IMR-90 (cell line): ENCODE results near the gene PHLDB1. TPM values are rescaled to one million over a fixed set of nuclear protein-coding genes. Genes with fewer than 3 reads are reported as not detected.
A peak's percentile ranks its signal among the peaks of the same experiment; 100 is the strongest.

Experiments
- ATAC-seq: fragments of 200-7000 bp; cut with Tn5 transposase; 2 replicates; pipeline ENCODE4 v1.9.1; 2020; ENCODE audit warnings: low read depth, mild to moderate bottlenecking, moderate library complexity
- BruUV-seq: library from RNA; stranded (reverse); fragments of 400-500 nt; replicated peaks from 2 replicates; lab custom pipeline; 2021; lab: Mats Ljungman, UMichigan
- CTCF ChIA-PET: fragments of 300-600 bp; formaldehyde crosslinking; extraction: SDS; loops from one replicate; lab custom pipeline; 2021; ENCODE audit warnings: antibody characterized with exemption; lab: Yijun Ruan, JAX
- POLR2A ChIA-PET: fragments of 300-600 bp; sonication (Branson Sonifier 250); formaldehyde crosslinking; loops from one replicate; lab custom pipeline; 2022; ENCODE audit warnings: antibody characterized with exemption; ENCODE audit not compliant: unreplicated experiment; lab: Charles Lee
- DNase-seq: peaks from one replicate; pipeline ENCODE4 v3.0.0; 2013
- H2AFZ ChIP-seq: replicated peaks from 2 replicates; pipeline ENCODE3; 2013; ENCODE audit warnings: low read length, mild to moderate bottlenecking; ENCODE audit not compliant: poor library complexity
- H2AK5ac ChIP-seq: 2 replicates; pipeline ENCODE4 v1.6.1; 2013; ENCODE audit warnings: low read depth, low read length, inconsistent platforms
- H2AK9ac ChIP-seq: replicated peaks from 2 replicates; pipeline ENCODE3; 2013; ENCODE audit warnings: mild to moderate bottlenecking, low read depth, low read length, moderate library complexity; ENCODE audit not compliant: poor library complexity
- H2BK120ac ChIP-seq: 2 replicates; pipeline ENCODE4 v1.6.1; 2013; ENCODE audit warnings: low read depth, low read length, inconsistent platforms
- H2BK15ac ChIP-seq: 3 replicates; pipeline ENCODE4 v1.6.1; 2013; ENCODE audit warnings: low read depth, low read length, inconsistent platforms
- H2BK20ac ChIP-seq: 2 replicates; pipeline ENCODE4 v1.6.1; 2013; ENCODE audit warnings: low read depth, mild to moderate bottlenecking, inconsistent platforms, low read length, moderate library complexity
- H2BK5ac ChIP-seq: 2 replicates; pipeline ENCODE4 v1.6.1; 2013; ENCODE audit warnings: mild to moderate bottlenecking, low read depth, low read length, inconsistent platforms; ENCODE audit not compliant: poor library complexity, severe bottlenecking
- H3K14ac ChIP-seq: replicated peaks from 2 replicates; pipeline ENCODE4 v1.6.1; 2013; ENCODE audit warnings: low read depth, low read length, inconsistent platforms
- H3K18ac ChIP-seq: 2 replicates; pipeline ENCODE4 v1.6.1; 2013; ENCODE audit warnings: low read depth, low read length, control low read depth
- H3K23ac ChIP-seq: 2 replicates; pipeline ENCODE4 v1.6.1; 2013; ENCODE audit warnings: low read depth, low read length, inconsistent platforms
- H3K27ac ChIP-seq: 2 replicates; pipeline ENCODE4 v1.5.1; 2013; ENCODE audit warnings: mild to moderate bottlenecking, control low read depth, low read length; ENCODE audit not compliant: insufficient read depth
- H3K27me3 ChIP-seq: 2 replicates; pipeline ENCODE4 v1.6.1; 2013; ENCODE audit warnings: low read length; ENCODE audit not compliant: control insufficient read depth, insufficient read depth
- H3K36me3 ChIP-seq: 2 replicates; pipeline ENCODE4 v1.6.1; 2013; ENCODE audit warnings: low read length, mixed read lengths; ENCODE audit not compliant: control insufficient read depth, insufficient read depth
- H3K4ac ChIP-seq: 2 replicates; pipeline ENCODE4 v1.6.1; 2013; ENCODE audit warnings: low read depth, low read length, inconsistent platforms
- H3K4me1 ChIP-seq: 2 replicates; pipeline ENCODE4 v1.6.1; 2013; ENCODE audit warnings: low read length, mixed read lengths; ENCODE audit not compliant: control insufficient read depth, insufficient read depth
- H3K4me2 ChIP-seq: 2 replicates; pipeline ENCODE4 v1.6.1; 2013; ENCODE audit warnings: low read depth, mild to moderate bottlenecking, control low read depth, low read length, moderate library complexity
- H3K4me3 ChIP-seq: 2 replicates; pipeline ENCODE4 v1.5.1; 2013; ENCODE audit warnings: low read depth, mild to moderate bottlenecking, control low read depth, low read length, moderate library complexity; ENCODE audit not compliant: insufficient read depth
- H3K56ac ChIP-seq: 2 replicates; pipeline ENCODE4 v1.6.1; 2013; ENCODE audit warnings: low read length, inconsistent platforms; ENCODE audit not compliant: insufficient read depth; ENCODE audit errors: extremely low read depth
- H3K79me1 ChIP-seq, 2 experiments: 2 replicates each; pipeline ENCODE4 v1.6.1; 2013; ENCODE audit warnings: low read length in 2 of 2, inconsistent platforms in 1 of 2, low read depth in 1 of 2
- H3K9ac ChIP-seq: 2 replicates; pipeline ENCODE4 v1.6.1; 2013; ENCODE audit warnings: low read depth, low read length, control low read depth
- H3K9me1 ChIP-seq: 2 replicates; pipeline ENCODE4 v1.6.1; 2013; ENCODE audit warnings: low read length, inconsistent platforms; ENCODE audit not compliant: insufficient read depth
- H3K9me3 ChIP-seq: 2 replicates; pipeline ENCODE4 v1.6.1; 2013; ENCODE audit warnings: low read length; ENCODE audit not compliant: control insufficient read depth, insufficient read depth
- H4K20me1 ChIP-seq: 2 replicates; pipeline ENCODE4 v1.6.1; 2013; ENCODE audit warnings: low read length, inconsistent platforms; ENCODE audit not compliant: insufficient read depth
- H4K5ac ChIP-seq: 2 replicates; pipeline ENCODE4 v1.6.1; 2013; ENCODE audit warnings: mild to moderate bottlenecking, low read depth, low read length, control low read depth
- H4K8ac ChIP-seq, 2 experiments: 2 replicates each; pipeline ENCODE4 v1.6.1; 2013; ENCODE audit warnings: low read depth in 2 of 2, low read length in 2 of 2, control low read depth in 1 of 2, inconsistent platforms in 1 of 2
- H4K91ac ChIP-seq: 2 replicates; pipeline ENCODE4 v1.6.1; 2013; ENCODE audit warnings: low read depth, low read length, inconsistent platforms; ENCODE audit not compliant: insufficient read depth
- BHLHE40 ChIP-seq: fragments of 150-350 bp; IDR thresholded peaks from 2 replicates; pipeline ENCODE4 v1.6.1; 2016; ENCODE audit warnings: mild to moderate bottlenecking, low read depth, low read length
- CEBPB ChIP-seq: IDR thresholded peaks from 2 replicates; pipeline ENCODE4 v1.6.1; 2012; ENCODE audit warnings: low read depth, low read length, improper control_type of control experiment
- CHD1 ChIP-seq: IDR thresholded peaks from 2 replicates; pipeline ENCODE4 v1.6.1; 2012; ENCODE audit warnings: low read depth, low read length, improper control_type of control experiment
- CTCF ChIP-seq: conservative IDR thresholded peaks from 2 replicates; pipeline ENCODE4 v1.5.1; 2012; ENCODE audit warnings: mild to moderate bottlenecking, low read depth, low read length, improper control_type of control experiment
- ELK1 ChIP-seq: fragments of 150-350 bp; IDR thresholded peaks from 2 replicates; pipeline ENCODE4 v1.6.1; 2016; ENCODE audit warnings: low read depth, mild to moderate bottlenecking, low read length, moderate library complexity, borderline replicate concordance
- FOS ChIP-seq: fragments of 150-350 bp; IDR thresholded peaks from 2 replicates; pipeline ENCODE4 v1.6.1; 2016; ENCODE audit warnings: low read depth, low read length
- MAZ ChIP-seq: IDR thresholded peaks from 2 replicates; pipeline ENCODE4 v1.6.1; 2012; ENCODE audit warnings: low read depth, mild to moderate bottlenecking, low read length, improper control_type of control experiment, moderate library complexity, borderline replicate concordance
- MXI1 ChIP-seq: IDR thresholded peaks from 2 replicates; pipeline ENCODE4 v1.6.1; 2012; ENCODE audit warnings: low read depth, mild to moderate bottlenecking, low read length, moderate library complexity, borderline replicate concordance
- NFE2L2 ChIP-seq: fragments of 150-350 bp; IDR thresholded peaks from 2 replicates; pipeline ENCODE4 v1.6.1; 2016; ENCODE audit warnings: low read depth, mild to moderate bottlenecking, low read length
- POLR2A ChIP-seq: IDR thresholded peaks from 2 replicates; pipeline ENCODE4 v1.6.1; 2012; ENCODE audit warnings: mild to moderate bottlenecking, low read depth, low read length
- SMC3 ChIP-seq: fragments of 150-350 bp; IDR thresholded peaks from 2 replicates; pipeline ENCODE4 v1.6.1; 2016; ENCODE audit warnings: low read depth, mild to moderate bottlenecking, antibody characterized with exemption, low read length, moderate library complexity
- USF2 ChIP-seq: fragments of 150-350 bp; IDR thresholded peaks from 2 replicates; pipeline ENCODE4 v1.6.1; 2017; ENCODE audit warnings: mild to moderate bottlenecking, antibody characterized with exemption, low read length, low read depth
- WGBS, 2 experiments: methylation state at CpG; one replicate each; pipeline versions ENCODE4 v1.1.5 to v1.1.7; 2013; ENCODE audit warnings: missing lambda C conversion rate in 2 of 2; ENCODE audit not compliant: insufficient read length in 1 of 2; ENCODE audit errors: extremely low coverage in 2 of 2; 5-methylcytosine and 5-hydroxymethylcytosine counted together
- dilution Hi-C: fragments of 300-500 bp; cut with HindIII; formaldehyde crosslinking; loops from one replicate; pipeline ENCODE4 v1.14.3; 2018; ENCODE audit warnings: low sequenced_read_pairs; ENCODE audit not compliant: unreplicated experiment
- in situ Hi-C: fragments of 300-500 bp; cut with MboI; formaldehyde crosslinking; loops from 3 replicates; pipeline ENCODE4 v1.14.3; 2019; ENCODE audit warnings: low sequenced_read_pairs, inconsistent platforms, mixed read lengths
- intact Hi-C: fragments of 100-400 bp; cut with micrococcal nuclease; formaldehyde crosslinking; loops from 2 replicates; pipeline ENCODE4 v1.10.0; 2022
- polyA plus RNA-seq, 3 experiments: library from polyadenylated mRNA; depleted of rRNA; stranded (reverse); fragments of >200 nt; gene quantifications; 2 replicates each; pipeline ENCODE4 v1.2.3, GENCODE V29; 2012; ENCODE audit warnings: low replicate concordance in 1 of 3
- total RNA-seq: library from RNA; depleted of rRNA; stranded (reverse); fragments of >200 nt; gene quantifications from 2 replicates; pipeline ENCODE4 v1.2.3, GENCODE V29; 2012

PHLDB1 gene
- total and polyA plus RNA-seq, 2 of the 4 experiments (the other 2 are of a cell fraction): 40.0 to 90.4 TPM

GRCh38 chr11:118622376-118623268 lies 15.2 kb downstream of the PHLDB1 start:
- peak overlapping the region; percentile 99 for H3K4me2 ChIP-seq
- peak overlapping the region; percentile 47 for H4K91ac ChIP-seq
- H2AFZ ChIP-seq: peak overlapping the region; percentile 37
- dilution Hi-C loops: no loop called here
- no peaks in the 10 kb centered on the region for H3K27me3 ChIP-seq
- H3K9me3 ChIP-seq: no peaks in the 10 kb centered on the region
- H3K23ac ChIP-seq: peak overlapping the region; percentile 94; the same call in 1 of the 2 replicates
- peak overlapping the region; percentile 74; the same call in 1 of the 2 replicates for H3K56ac ChIP-seq
- H3K36me3 ChIP-seq: peaks cover 33% of the 10 kb centered on the region
- H3K9ac ChIP-seq: peak overlapping the region; percentile 99
- peaks cover 38% of the 10 kb centered on the region for H3K4me1 ChIP-seq
- peak overlapping the region; percentile 35; the same call in 1 of the 2 replicates for H2BK20ac ChIP-seq
- peak overlapping the region; percentile 91 for H2BK5ac ChIP-seq
- H2BK15ac ChIP-seq: peak overlapping the region; percentile 24; the same call in 1 of the 3 replicates
- H3K14ac ChIP-seq: peak overlapping the region; percentile 77
- no TSS peak for BruUV-seq
- TF ChIP-seq MAZ (peak; percentile 64; the same call in 1 of the 2 replicates), SMC3 (no peak), BHLHE40 (peak; percentile 76), FOS (peak; percentile 45), ELK1 (no peak), CTCF (no peak), MXI1 (no peak), POLR2A (peak; percentile 95), CHD1 (no peak), USF2 (peak; percentile 65), CEBPB (no peak), NFE2L2 (no peak)
- ChIA-PET CTCF (interaction anchor here (0.5 to 2.0 kb wide), 2 partner anchors 11 to 1004 kb away, joined by 3 to 9 read pairs; no protein-coding TSS in a partner anchor), POLR2A (interaction anchor here (0.5 to 1.3 kb wide), 4 partner anchors 11 to 777 kb away, joined by 3 to 5 read pairs (median 4); partner anchors contain the start of gene PHLDB1)
- ATAC-seq (peak; percentile 2), DNase-seq (peak; percentile 69)
- peak overlapping the region; percentile 24 for H3K18ac ChIP-seq
- peak overlapping the region; percentile 95 for H3K27ac ChIP-seq
- peak overlapping the region; percentile 87 for H3K4me3 ChIP-seq
- H2BK120ac ChIP-seq: peak overlapping the region; percentile 30
- in situ Hi-C loops: no loop called here
- 33% methylated on average over 3 of the region's 9 CpGs; no CpG with 5 or more reads in 1 of the 2 experiments for WGBS, 2 experiments
- peak overlapping the region; percentile 79 for H3K4ac ChIP-seq
- peaks cover 21% of the 10 kb centered on the region for H3K9me1 ChIP-seq
- peak overlapping the region; percentile 87 for H2AK9ac ChIP-seq
- peaks cover 57% of the 10 kb centered on the region for H4K20me1 ChIP-seq
- peak overlapping the region; percentile 39 to 67; a peak in 2 of 4 replicates for H4K8ac ChIP-seq
- intact Hi-C loops: no loop called here
- no peak overlapping the region for H4K5ac ChIP-seq
- peaks cover 21 to 71% of the 10 kb centered on the region in 2 experiments; a peak in 3 of 4 replicates for H3K79me1 ChIP-seq
- peak overlapping the region; percentile 99 for H2AK5ac ChIP-seq
